DMS114 treated with DMSO at 0.1 percent for 48 hours (cell line): Measurements from ENCODE around the gene SRL.
A peak's percentile ranks its signal among the peaks of the same experiment; 100 is the strongest.

Source experiments
- DNase-seq: peaks from one replicate; lab custom pipeline; 2025; ENCODE audit not compliant: unreplicated experiment; lab: John Stamatoyannopoulos, UW

SRL gene

DNA sequence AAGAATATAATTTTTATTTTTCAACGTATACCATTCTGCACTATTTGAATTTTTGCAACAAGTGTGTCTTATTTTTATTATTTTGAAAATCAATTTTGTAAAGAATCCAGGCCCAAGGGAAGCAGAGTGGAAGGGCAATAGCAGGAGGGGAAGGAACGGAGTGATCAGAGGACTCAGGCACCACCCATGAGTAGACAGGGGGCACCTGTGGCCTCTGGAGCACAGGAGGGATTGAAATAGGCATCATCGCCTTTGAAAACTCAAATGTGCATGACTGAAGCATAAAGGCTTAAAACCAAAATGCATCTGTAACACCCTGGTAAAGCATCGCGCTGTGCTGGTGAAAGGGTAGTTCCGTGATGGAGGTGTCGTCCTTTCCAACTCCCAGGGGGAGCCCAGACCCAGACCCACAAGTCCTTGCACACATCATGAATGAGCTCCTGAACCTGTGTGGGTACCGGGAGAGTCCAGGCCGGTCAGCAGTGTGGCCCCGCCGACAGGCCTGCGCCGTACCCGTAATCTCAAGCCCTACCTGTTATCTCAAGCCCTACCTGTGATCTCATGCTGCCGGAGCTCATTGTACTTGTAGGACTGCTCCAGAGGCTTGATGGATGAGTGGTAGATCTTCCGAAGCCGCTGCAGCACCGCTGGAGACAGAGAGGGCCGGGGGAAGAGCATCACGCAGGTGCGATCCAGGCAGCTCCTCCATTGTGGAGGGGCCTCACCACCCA lies 39.1 kb downstream of the SRL start:
- no peak for DNase-seq

DNA sequence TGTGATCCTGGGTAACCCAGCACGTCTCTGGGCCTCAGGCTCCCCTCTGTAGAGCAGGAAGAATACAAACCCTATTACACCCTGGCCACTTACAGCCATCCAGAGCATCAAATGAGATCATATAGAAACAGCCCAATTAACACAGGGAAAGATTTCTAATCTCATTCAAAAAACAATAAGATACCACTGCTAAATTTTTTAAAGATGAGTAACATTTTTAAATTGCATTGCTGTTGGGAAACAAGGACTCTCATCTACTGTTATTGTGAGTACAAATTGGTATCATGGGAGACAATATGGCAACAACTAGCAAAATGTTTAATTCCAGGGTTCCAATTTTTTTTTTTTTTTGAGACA lies 41.1 kb downstream of the SRL start:
- no peak for DNase-seq

DNA sequence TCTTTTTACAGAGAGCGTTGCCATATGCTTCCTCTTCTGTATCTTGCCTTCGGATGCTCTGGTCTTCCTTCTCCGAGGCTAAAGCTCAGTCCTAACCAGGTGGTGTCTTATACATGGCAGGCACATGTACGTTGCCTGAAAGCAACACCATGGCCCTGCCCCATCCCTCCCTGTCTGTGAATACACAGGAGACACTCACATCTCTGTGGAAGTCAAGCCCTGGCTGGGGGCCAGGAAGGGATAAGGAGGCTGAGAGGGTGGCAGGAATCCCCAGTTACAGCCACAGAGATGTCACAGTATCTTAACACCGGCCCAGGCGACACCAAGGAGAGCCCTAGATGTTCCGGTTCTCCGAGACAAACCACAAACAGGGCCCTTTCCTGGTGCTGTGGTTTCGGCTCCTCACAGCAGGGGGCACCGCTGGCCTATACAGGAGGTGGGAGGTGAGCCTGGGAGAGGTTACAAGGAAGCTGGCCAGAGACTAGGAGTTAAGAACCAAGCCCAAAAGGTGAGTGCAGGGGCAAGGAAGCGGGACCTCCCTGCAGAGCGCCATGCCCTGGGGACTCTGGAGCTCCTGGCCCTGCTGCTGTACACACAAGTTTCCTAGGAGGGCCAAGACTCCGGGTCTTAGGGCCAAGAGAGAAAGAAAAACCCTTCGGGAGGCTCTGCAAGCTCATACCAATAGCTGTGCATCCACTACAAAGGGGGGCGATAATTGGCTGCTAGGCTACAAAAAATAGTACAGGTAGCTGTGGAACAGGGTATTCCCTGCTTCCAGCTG lies 41.7 kb downstream of the SRL start:
- peak; percentile 31 for DNase-seq

DNA sequence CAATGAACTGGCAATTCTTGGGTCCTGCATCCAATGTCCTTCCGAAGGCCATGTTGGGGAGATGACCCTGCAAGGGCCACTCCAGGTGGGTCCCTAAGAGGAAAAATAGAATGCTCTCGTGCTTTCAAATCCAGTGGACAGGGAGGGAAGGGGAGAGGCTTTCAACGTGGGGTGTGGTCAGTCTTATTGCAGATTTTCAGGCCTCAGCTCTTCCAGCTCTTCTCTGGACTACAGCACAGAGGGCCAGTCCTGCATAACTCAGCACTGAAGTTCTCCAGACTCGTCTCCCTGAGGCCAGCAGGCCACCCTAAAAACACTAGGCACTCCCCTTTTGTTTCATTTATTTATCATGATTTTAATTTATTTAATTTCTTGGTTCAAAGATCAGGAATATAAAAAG lies 43.1 kb downstream of the SRL start:
- DNase-seq: no peak

DNA sequence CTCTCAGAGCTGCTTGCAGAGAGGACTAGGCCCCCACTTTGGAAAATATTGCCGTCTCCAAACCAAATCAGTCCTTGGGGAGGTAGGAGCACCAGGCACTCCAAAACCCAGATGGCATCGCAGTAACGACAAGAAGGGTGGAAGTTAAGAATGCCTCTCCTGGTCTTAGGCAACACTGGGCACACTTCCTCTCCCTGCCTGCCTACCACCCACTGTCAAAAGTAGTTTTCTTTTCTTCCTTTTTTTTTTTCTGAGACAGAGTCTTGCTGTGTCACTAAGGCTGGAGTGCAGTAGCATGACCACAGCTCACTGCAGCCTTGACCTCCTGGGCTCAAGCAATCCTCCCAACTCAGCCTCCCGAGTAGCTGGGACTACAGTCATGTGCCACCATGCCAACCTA lies 47.2 kb downstream of the SRL start:
- DNase-seq: no peak

DNA sequence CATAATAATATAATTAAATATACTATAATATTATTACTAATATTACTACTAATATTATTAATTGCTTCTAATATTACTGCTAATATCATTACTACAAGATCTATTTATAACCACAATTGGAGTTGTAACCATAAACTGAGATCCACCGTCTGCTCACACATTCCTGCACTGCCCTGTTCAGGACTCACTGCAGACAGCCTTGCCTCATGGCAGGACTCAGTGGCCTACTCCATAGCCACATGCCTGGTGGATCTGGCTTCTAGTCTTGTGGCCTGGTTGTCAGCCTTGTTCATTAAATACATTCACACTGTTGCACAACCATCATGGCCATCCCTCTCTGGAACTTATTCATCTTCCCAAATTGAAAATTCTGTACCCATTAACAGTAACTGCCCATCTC lies 48.0 kb downstream of the SRL start:
- no peak for DNase-seq

DNA sequence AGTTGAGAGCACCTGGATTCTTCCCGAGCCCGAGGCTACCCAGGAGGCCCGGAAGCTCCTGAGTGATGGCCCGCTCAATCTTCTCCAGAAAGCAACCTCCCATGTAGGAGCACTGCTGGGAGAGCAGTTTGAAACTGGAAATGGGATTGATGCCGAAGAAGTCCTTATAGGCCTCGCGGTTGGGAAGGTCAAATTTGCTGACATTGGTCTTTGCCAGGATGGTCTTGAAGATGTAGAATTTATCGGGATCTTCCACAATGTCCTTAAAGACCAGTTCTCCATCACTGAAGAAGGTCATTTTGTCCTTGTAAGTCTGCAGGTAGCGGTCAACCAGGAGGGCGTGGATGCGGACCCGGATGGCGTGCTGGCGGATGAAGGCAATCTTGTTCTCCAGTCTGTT lies 49.7 kb downstream of the SRL start:
- no peak for DNase-seq

DNA sequence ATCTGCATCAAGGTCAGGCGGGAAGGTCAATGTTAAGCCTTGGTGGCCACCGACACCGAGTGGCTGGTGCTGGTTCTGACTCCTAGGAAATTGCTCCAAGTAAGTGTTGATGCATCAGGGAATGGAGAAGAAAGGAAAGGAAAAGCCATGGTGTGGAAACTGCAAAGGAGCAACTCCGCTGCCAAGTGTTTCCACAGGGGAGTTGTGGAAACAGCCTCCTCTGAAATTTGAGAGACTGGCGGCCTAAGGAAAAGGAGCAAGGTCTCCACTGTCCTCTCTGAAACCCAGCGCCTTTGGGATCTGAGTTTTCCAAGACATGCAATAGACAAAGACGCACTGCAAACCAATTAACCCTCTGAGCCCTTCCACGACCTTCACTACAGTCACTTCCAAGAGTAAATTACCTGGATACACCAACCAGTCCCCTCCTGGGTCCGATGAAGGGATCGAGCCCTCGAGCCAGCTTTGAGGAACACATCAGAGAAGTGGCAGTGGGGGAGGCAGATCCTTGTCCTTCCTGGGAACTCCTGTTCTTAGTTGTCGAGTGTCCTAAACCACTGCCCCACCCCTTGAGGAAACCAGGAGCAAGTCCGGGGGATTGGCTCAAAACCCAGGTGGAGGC lies 51.1 kb downstream of the SRL start:
- no peak for DNase-seq

DNA sequence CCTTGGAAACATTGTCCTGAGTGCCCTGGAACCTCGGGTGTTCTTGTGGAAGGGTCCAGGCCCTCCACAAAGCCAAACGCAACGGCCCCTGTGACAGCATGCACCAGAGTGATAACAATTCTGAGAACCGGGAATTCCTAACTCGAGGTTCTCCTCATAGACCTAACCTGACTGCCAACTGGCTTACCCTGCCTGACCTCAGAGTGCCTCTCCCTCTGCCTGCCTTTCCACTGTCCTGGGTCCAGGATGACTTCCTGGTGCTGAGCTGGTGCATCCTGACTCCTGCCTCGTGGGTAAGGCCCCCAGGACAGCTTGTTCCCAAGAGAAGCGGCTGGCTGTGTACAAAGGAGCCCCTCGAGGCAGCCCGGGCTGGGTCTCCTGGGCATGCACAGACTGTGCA lies 51.8 kb downstream of the SRL start:
- DNase-seq: no peak

DNA sequence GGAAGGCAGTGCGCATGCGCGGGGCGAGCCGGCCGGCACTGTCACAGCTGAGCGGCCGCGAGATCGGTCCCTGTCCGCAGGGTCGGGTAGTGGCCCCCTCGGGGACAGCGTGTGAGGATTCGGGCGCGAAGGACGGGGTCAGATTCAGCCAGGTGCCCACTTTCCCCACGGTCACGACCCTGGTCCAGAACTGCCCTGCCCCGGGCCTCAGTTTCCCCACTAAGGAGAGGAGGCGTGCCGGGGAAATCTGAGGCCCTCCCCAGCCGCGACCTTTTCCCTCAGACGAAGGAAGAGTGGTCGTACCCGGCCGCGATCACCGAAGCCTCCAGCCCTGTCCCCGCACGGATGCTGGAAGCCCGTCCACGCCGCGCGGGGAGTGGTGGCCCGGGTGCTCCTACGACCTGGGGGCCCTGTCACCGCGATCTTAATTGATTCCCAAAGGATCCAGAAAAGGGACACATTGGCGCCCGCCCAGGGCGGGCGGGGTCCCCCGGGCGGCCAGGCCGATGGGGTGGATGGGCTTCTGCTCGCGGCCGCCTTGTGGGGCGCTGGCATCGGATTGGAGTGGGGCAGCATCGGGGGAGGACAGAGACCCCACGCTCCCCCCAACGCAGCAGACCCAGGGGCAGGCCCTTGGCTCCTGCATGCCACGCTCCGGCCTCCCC lies 57.7 kb downstream of the SRL start:
- DNase-seq: no peak

DNA sequence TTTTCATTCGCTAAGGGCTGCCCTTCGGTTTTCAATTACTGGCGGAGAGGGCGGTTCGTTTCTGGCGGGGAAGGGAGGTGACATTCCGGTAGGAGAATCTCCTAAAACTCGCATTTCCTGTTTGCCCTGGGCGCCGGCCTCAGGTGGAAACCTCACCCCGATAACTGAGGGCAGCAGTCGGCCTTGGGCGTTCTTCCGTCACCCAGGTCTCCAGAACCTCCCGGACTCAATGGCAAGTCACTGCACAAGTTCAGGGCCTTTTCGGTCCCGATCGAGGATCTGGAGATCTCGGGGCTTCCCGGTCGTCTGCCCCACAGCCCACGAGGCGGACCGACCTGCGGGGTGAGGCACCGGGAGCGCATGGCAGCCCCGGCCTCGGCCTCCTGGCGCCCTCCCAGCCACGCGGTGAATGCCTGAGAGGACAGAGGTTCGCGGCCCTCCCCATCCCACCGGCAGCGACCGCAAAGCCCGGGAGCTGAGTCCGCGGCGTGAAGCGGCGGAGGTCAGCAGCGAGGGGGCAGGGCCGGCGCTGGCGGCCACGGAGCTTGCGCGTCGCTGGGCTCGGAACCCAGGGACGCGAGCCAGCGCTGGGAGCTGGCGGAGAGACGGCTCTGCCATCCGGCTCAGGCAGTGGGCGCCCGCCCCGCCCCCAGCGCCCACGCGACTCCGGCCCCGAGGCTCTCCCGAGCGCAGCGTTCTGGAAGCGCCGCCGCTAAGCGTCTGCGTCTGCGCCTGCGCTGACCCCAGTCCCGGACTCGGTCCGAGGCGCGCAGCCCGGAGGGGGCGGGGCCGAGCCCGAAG lies 58.4 kb downstream of the SRL start:
- DNase-seq: peak; percentile 65

DNA sequence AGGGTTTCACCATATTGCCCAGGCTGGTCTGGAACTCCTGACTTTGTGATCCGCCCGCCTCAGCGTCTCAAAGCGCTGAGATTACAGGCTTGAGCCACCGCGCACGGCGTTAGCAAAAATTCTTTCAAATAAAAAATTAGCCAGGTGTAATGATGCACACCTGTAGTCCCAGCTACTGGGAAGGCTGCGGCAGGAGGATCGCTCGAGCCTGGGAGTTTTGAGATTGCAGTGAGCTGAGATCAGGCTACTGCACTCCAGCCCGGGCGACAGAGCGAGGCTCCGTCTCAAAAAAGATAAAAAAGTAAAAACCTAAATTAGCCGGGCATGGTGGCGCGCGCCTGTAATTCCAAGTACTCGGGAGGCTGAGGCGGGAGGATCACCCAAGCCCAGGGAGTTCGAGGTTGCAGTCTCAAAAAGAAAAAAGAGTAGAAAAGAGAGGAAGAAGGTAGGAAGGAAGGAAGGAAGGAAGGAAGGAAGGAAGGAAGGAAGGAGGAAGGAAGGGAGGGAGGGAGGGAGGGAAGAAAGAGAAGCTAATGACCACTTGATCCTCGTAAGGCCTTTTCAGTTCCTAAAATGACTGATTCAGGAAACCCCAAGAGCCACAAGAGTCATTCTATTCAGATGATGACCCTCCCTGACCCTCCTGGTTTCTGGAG lies 59.2 kb downstream of the SRL start:
- no peak for DNase-seq

DNA sequence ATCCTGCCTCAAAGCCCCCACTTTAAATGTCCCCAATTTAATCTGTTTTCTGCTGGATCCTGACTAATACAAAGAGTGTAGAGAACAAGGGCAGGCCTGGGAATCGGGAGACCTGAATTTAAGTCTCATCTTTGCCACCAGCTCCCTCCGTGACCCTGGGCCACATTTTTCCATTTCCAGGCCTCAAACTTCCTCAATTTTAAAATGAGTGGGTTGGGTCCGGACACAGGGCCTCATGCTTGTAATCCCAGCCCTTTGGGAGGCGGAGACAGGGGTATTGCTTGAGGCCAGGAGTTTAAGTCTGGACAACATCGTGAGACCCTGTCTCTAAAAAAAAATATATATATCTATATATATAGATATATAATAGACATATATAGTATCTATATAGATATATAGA lies 61.4 kb downstream of the SRL start:
- no peak for DNase-seq

DNA sequence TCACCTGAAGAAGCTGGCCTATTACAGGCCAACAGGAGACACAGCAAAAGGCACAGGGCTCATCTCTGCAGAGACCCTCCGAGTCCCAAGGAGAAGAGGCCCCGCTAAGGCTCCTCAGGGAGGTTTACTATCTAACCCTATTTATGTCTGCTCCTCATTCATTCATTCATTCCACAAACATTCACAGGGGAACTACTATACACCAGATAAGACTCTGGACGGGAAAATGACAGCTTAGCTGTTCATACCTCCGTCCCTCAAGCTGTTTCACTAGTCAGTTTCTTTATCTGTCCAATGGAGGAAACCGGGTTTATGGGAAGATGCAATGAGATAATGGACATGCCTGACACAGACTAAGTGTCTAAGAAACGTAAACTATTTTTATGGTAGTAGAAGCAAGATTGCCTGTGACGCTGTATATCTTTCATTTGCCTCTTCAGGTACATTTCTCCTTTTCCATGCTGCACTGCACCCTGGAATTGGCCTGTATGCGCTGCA lies 62.1 kb downstream of the SRL start:
- DNase-seq: no peak

DNA sequence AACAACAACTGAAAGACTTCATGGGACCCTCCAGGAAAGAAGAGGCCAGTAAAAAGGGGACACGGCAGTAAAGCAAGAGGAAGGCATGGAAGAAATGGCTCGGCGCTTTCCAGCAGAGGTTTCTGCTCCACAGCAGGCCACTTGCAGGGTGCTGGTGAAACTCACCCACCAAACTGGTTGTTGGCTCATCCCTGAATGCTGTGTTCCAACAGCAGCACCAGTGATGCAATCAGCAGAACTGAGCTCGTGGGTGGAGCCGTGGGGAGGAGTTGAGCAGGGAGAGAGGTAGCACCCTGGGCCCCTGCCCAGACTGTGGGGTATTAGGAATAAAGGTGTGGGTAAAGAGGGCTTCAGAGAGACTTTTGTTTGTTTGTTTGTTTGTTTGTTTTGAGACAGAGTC lies 62.9 kb downstream of the SRL start:
- no peak for DNase-seq

DNA sequence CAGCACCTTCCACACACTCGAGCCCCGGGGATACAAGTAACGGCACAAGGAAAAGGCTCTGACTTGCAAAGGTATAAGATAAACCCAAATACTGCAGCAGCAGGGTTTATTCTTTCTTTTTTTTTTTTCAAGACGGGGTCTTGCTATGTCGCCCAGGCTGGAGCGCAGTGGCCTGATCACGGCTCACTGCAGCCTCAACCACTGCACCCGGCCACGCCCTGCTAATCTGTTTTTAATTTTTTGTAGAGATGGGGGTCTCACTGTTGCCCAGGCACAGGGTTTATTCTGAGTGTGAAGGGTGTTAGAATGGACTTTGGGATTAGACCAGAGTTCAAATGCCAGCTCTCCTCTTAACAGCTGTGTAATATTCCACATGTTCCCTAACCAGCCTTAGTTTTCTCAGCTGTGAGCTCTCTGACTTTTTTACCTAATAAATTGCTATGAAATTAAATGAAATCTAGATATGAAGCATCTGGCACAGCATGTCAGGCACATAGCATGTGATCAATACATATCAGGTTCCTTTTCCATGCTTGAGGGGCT lies 63.3 kb downstream of the SRL start:
- DNase-seq: no peak

DNA sequence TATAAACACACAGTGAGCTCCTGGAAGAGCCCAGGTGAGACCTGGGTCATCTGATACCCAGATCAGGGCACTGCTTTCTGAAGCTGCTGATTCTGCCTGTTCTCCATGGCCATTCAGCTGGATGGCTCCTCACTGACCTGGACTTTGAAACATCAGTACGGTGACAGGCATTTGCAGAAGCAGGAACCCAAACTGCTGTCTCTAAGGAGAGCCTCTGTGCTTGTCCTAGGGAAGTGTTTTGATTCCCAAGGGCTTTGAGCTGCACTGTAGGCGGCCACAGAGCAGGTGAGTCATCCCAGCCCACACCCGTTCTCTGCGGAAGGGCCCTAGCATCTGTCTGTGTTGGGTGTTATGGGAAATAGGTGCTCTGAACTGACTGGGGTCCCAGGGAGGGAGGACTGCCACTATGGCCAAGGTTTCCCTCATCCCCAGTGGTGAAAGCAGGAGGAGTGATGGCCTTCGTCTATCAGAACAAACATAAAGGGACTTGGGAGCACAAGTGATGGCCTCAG lies 64.9 kb downstream of the SRL start:
- no peak for DNase-seq

DNA sequence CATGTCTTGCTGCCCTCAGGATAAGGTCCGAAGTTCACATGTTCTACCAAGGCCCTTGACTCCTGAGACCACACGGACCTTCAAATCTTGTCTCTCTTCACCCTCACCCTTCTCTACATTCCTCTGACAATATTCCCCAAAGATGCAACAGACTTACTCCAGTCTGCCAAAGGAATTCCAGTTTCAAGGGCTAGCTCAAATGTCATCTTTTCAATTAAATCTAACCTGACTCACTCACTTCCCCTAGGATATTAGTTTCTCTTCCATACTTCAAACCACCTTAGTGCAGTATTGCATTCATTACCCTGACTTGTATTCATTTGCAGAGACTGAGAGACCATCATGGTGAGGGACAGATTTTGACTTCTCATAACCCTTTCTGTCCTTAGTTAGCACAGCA lies 66.0 kb downstream of the SRL start:
- DNase-seq: no peak

DNA sequence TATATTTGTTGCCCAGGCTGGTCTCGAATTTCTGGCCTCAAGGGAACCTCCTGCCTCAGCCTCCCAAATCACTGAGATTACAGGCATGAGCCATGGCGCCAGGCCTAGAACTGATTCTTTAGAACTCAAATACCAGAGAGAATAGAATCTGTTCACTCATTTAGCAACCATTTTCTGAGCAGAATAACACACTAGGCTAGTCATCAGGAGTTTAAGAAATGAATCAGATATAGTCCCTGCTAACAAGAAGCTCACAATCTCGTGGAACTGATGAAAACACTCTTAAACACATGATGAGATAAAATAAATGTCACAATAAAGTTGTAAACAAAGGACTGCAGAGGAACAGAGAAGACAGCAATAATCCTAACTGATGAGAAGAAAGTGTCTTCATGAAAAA lies 69.8 kb downstream of the SRL start:
- no peak for DNase-seq

DNA sequence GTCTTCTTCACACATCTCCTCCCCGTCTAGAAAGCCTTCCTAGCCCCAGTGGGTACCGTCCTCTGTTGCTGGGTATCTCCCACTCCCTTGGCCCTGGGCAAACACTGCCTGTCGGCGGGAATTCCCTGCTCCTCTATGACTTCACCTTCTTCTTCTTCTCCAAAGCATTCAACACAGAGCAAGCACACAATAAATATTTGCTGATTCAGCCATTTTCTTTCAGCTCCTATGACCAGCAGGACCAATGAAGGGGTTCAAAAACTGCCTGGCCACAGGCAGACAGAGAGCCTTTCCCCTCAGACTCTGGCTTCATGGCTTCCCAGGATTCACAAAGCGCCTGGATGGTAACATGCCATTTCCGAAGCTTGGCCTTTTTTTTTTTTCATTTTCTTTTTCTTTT lies 72.5 kb downstream of the SRL start:
- DNase-seq: no peak
